ENCODE data around the gene GNA12.

Gene GNA12

DNA sequence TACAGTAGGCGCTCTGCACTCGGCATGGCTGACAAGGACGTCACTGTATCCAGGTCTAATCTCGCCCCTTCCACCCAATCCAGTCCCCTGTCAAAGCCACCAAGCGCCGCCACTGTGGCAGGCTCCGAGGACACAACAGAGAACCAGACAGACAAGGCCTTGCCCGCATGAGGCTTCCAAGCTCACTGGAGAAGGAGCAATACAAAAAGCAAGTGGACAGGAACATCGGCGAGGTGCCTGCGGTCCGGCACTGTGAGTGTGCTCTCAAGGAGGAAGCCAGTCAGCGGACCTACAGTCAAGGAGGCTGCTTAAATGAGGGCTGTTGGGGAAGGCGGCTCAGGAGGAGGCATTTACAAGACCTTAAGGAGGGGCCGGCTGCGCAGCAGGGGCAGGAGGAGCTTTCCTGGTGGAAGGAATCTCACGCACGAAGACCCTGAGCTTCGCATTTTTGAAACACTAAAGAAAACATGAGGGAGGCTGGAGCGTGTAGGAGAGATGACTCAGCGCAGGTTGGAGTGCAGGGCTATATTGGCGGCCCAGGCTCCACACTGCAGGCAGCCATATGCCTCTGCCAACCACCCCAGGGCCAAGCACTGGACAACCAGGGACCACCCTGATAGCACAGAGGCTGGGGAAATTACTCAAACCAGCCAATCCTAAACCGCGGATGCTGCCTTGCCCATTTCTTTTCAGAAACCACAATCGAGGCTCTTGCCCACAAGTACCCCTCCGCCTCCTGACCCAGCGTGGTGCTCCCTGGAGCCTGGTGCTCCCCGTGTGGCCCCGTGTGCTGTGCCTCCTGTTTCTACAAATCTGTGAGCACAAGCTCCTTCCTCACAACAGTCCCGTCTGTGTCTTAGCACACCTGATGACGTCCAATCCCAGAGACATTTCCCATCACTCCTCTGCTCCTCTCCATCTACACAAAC is 28.9 kb downstream of the GNA12 start:
- no peak for DNase-seq

DNA sequence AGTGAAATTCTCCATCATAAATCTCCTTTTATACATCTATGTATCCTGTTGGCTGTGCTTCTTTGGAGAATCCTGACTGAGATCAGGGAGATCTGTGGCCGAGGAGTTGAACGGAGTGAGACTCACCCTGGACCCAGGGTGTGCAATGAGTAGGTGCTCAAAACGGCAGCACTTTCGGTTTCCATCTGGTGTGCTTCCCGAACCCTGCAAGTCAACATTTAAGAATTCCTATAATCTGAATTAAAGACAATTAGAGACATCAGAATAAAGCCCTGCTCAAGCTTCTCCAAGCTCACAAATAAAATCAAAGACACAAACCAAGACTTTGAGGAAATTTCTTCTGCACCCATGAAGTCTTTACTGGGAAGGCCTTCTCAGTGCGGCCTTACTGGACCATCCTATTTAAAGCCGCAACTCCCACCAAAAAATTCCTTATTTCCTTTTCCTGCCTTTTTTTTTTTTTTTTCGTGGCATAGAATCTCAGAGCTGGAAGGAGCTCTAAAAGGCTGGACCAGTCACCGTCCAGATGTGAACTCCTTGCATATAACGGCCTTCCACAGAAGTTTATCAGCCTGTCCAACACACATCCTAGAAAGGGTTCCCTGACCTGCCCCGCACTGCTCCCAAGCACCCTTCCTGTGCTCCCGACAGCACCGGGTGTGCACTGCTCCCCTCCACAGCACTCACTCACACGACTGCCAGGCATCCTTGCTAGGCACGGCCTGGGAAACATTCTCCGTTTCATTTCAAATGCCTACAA is 29.7 kb downstream of the GNA12 start:
- no peak for DNase-seq

DNA sequence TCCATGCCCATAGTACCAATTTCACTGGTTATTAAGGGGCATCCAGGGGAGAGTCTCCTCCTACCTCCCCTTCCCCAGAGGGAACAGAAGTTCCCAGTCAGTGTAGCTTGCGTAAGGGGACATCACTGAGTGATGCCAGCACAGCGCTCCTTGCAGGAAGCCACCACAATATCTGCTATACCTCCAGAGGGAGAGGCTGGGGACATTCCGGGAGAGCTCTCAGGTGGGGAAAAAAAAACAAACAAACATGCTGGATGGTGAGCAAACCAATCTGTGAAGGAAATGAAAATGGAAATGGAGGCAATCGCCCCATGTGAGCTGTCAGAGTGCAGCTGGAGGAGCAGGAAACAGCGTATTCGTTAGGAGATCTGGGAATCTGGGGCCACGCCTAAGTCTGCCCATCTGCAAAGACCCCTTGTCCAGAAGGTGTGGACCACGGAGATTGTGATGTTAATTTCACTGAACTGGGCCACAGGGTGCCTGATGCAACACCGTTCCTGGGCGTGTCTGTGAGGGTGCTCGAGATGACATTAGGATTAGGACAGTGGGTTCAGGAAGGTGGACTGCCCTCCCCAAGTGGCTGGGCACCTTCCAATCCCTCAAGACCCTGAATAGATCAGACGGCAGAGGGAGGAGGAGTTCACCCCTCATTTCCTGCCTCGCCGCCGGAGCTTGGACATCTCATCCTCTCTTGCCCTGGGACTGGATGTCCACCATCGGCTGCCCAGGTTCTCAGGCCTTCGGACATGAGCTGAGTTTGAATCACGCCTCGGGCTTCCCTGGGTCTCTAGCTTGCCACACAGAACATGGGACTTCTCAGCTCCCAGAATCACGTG is 30.5 kb downstream of the GNA12 start:
- no peak for DNase-seq

DNA sequence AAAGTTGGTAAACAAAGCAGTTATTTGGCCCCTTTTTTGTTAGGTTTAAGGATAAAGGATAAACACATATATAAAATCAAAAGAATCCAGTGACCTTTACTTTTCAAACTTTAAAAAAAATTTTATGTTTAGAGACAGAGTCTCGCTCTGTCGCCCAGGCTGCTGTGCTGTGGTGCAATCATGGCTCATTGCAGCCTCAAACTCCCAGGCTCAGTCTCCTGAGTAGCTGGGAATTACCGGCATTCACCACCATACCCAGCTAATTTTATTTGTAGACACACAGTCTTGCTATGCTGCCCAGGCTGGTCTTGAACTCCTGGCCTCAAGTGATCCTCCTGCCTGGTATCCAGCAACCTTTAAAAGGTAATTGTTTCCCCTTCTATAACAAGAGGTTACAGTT is 31.3 kb downstream of the GNA12 start:
- no peak for DNase-seq

DNA sequence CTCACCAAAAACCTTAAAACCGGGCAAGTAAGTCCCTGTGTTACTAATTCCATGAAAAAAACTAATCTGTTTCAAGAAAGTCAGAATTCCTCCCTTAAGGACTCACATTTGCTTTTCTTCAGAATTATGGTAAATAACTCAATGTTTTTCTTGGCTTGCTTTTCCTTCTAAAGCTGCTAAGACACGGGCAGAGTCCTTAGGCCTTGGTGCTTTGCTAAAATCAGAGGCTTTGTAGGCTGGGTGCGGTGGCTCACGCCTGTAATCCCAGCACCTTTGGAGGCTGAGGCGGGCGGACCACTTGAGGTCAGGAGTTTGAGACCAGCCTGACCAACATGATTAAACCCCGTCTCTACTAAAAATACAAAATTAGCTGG is 32.0 kb downstream of the GNA12 start:
- DNase-seq = no peak

DNA sequence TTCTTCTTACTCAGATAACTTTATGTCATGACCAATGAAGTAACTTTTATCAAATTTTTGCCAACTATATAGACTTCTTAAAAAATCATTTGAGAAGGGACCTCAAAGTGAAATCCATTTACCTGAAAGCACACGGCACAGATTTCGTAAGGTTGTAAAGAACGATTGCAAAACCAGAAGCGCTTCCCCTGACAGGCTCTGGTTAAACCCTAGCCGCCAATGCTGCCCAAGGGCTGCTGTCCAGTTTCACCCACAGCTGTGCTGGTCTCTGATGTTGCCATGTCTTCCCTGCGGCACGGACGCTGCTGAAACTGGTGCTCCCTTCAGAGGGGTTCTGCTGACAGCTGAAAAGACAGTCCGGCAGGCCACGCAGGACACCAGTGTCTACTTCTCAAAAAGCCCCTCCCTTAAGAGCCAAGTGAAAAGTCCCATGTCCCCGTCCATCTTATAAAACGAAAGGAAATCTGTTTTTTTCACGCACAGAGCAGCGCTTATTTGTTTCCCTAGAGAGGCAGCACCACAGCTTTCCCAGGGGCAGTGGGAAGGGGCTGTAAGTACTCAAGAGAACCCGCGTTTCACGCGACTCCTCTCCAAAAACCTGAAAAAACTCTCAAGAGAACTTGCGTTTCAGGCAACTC is 32.5 kb downstream of the GNA12 start:
- no peak for DNase-seq

DNA sequence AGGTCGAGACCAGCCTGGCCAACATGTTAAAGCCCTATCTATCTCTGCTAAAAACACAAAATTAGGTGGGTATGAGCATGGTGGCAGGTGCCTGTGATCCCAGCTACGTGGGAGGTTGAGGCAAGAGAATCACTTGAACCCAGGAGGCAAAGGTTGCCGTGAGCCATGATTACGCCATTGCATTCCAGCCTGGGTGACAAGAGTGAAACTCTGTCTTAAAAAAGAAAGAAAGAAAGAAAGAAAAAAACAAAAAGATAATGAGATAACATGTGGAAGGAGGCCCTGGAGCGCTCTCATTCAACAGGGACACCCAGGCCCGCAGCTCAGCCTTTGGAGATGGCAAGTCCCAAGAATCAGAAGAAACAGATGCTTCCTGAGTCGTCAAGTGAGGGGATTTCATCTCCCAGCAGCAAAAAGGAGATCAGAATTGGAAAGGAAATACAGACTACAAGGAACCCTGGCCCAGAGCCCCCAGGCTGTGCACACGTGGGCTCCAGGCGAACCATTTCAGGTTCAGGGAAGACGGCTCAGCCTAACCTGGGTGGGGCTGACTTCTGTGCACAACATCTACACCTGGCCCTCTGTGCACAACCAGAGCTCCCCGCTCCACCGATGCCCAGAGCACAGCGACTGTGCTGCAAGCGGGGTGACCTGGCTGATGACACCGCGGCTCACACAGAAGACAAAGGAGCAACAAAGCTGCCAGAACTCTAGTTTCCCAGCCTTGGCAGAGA is 33.3 kb downstream of the GNA12 start:
- DNase-seq = no peak

DNA sequence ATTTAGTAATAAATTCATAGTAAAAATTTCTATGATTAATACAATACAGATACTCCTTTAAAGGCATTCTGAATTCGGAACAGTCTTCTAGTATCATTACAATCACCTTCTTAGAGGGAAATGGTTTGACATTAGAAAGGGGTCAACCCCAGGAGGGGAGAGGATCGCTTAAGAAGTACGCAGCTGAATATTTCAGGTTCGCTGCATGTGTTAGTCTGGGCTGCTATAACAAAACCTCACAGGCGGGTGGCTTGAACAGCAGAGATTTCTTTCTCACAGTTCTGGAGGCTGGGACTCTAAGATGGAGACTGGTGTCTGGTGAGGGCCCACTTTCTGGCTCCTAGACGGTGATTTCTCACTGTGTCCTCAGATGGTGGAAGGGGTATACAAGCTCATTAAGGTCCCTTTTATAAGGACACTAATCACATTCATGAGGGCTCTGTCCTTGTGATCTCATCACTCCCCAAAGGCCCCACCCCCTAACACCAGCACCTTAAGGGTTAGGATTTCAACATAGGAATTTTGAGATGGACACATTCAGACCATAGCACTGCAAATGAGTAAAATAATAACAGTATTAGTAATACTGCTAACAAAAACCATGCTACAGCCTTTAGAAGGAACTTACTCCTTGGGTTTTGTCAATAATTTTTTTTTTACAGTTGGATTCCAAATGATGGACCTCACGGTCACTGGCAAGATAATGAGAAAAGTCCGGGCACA is 34.0 kb downstream of the GNA12 start:
- no peak for DNase-seq

DNA sequence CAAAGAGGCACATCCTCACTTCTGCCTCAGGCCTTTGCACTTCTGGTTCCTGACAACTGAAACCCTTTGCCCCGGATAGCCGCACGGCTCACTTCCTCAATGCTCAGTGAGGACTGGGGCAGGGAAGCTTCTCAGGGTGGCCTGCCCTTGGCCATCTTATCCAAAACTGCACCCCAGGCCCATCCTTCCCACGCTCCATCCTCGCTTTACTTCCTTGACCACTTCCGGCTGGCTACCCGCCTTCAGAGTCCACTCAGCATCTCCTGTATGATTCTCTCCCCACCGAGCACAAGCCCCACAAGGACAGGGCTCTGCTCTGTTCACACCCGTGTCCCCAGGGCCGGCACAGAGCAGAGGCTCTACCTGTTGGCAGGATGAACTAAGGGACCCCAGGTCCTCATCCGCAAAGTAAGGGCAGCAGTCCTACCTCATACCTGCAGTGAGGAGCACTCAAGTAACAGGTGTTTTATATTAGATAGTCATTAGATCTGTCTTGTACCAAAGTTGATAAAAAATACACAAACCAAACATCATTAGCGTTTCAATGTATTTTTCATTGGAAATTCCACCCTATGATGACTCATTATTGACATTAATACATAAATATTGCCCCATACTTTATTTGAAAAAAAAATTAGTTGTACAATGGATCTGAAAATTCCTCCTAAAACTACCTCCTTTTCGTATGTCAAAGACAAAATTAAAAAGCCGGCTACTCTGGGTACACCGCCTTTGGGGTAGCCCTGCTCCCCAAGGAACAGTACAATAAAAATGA is 35.0 kb downstream of the GNA12 start:
- DNase-seq = no peak

DNA sequence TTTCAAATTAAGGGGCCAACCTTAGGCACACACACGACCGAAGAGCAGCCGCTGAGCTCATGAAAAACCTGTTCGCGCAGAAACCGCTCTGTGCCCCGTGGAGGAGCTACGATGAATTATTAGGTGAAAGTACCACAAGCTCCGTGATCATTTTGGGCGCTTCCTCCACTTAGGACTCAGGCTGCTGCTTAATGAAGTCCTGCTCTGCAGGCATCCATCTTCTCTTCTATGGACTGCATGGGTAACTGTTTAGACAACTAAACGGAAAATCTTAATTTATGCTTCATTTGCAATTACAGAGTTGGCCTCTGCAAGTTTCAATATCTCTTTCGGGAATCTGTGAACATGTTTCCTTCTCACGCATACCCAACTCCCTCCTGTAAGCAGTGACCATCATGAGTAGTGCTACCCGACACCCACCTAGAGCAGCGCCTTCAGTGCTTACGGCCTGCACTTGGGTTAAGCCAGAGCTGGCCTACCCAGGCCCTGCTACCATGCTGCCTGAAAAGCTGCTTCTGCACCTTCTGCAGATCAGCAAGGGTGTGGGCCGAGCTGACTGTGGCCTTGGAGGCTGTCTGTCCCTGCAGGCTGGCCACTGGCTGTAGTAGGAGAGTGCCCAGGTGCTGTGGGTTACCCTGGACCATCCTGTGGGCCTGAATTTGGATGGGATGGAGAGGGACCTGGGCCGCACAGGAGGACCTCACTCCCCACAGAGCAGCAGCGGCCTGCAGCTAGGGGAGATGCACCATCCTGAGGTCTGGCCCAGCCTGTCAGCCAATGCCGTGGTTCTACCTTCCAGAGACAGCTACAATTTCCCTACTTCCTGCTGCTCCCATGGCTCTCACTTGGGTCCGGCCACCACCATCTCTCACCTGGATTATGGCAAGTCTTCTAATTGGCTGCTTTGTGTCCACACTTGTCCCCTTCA is 36.0 kb downstream of the GNA12 start:
- DNase-seq = no peak

DNA sequence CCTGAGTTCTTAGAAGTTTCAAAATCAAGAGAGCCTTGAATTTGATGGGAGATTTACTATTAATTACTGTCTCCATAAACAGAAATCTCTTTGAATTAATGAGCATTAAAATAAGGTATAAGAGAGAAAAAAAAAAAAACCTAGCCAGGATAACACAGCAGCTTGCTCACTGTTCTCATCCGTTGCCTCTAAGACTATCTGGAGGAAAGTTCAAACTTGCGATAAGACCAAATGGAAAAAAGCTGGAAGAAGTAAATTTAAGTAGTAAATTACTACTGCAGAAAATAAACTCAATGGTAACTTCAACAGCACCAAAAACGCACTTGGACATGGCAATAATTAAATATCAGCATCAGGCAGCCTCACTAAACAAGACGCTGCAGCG is 36.7 kb downstream of the GNA12 start:
- no peak for DNase-seq

DNA sequence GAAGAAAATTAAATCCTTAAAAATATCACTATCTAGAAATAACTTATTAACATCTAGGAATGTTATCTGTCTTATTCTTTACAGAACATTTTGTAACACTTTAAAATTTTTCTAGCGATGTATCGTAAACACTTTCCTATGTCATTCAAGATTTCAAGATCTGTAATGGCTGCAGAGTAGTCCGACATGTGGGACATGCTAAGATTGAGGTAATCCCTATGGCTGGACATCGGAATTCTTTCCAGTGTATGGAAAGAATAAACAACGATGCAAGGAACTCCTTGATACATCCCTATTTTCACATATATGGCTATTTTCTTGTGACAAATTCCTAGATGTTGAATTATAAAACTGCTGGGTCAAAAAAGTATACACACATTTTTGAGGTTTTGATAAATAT is 37.5 kb downstream of the GNA12 start:
- no peak for DNase-seq

DNA sequence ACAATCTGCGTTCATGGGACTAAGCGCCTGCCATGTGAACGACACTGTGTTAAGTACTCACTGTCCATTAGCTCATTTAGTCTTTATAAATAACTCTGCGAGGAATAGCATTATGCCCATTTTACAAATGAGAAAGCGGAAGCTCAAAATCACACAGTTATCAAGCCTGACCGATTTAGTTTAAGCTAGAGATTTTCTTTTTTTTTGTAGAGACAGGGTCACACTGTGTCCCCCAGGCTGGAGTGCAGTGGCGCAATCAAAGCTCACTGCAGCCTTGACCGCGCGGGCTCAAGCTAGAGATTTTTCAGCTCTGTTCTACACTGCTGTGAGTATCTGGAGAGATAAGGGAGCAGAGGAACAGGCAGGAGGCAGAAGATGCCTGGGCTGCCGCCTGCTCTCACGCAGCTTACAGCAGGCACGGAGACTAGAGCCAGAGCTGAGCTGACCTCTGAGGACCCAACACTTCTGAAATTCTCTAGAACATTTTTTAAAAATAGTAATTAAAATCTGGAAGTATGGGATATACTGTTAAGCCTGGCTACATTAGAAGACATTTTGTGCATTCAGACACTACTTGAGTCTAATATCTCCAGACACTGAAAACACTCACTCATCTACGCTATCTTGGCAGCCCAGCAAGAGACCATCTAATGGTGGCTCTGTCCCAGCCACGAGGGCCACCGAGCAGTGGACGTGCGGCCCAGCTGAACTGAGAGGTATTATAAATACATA is 38.7 kb downstream of the GNA12 start:
- DNase-seq = no peak

DNA sequence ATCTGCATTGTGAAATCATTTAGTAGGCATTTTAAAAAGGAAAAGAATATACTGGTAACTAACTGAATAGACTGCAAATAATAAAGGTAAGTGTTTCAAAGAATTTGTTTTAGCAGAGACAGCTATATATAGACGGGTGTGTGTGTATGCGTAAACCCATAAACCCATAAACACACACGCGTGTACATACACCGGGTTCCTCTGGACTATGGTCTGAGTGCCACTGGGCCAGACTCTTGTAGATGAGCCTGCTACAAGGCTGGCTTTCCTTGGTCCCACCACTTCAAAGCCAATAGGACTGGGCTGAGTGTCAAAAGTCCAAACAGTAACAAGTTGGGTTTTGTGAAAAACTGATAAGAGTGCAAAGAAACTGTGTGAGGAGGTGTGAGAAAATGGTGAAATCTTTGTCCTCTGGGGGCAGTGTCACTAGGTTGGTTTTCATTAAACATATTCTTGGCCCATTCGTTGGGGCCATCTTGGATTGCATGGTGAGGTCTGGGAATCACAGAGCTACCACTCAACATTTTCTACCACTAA is 39.8 kb downstream of the GNA12 start:
- no peak for DNase-seq

DNA sequence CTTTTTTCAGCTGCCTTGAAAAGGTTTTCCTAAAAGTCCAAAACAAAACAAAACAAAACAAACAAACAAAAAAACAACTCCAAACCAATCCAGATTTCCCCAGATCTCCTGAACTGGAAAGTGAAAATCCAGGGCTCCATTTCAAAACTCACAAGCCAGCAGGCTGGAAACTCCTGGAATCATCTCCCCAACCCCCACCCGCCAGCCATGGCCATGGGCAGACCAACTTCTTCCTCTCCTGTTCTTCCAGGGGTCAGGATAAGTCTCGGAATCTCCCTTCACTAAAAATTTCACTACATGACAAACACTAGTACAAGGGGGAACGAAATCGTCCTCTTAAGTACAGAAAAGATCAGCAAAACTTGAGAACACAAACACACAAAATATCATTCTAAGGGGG is 40.4 kb downstream of the GNA12 start:
- DNase-seq = no peak

DNA sequence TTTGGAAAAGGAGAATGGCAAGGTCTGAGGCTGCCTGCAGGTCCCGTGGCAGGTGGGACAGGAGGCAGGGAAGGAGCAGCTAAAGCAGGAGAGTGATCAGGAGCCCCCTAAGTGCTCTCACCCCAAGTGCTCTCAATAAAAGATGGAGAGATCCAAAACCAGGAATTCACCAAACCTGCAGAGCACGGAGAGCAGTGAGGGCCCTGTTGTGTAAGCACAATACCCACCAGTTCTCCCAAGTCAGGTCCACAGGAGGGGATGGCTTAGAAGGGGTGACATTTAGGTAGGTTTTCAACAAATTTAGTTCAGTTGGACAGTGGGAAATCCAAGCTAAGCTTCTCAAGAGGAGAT is 40.8 kb downstream of the GNA12 start:
- DNase-seq = no peak

DNA sequence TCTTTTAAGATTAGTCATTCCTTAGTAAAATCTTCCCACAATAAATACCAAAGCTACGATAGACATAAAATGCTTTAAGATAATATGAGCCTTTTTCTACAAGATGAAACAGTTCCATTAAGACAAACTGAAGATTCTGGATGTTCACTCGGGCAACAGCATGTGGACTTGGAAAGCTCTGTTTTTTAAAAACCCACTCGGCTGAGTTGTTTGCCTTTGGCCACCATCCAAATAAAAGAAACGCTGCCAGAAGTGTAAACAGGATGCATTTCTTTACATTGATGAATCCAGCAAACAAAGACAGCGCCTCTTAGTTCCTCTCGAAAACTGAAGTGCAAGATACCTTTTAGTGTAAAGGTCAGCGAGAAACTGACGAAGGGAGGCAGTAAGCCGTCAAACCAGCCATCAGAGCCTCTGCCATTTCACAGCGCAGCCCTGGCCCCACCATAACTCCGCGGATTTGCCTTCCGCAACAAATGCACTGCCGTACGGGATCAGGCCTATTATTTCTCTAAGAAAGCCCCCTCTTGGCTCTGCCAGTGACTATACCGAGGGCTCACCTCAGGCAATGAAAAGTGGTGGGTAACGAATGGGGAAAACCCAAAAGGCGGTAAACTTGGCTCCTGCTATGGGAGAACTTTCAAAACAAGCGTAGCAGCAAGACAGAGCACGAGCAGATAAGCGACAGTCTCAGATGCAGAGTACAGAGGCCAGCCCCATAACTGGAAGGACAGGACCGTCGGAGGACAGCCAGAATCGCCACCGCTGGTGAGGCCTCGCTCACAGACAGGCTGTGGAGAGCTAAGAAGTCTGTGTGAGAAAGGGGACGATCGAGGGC is 41.4 kb downstream of the GNA12 start:
- no peak for DNase-seq

DNA sequence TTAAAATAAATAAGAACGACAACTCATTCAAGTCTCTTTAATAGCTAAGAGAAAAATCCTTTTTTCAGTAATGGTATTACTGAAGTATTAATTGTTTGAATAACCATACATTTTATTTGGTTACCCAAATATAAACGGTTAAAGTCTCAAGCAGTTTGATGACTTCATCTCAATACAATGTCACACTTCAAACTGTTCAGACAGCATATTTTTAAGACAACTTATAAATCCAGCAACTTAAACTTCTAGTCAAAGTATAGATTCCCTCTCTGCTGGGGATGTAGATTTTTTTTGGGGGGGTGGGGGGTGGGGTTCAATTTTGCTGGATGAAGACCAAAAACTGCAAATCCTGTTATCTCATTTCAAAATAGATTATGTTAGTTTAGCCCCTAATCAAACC is 42.0 kb downstream of the GNA12 start:
- DNase-seq = no peak

Measured in CD4-positive, alpha-beta T cell treated with Interleukin-12 subunit alpha and Interleukin-12 subunit beta, for 1 hour (primary cell).